Measurements from ENCODE around the gene NPIPB8.
"Not testable (repeated sequence)": the region's sequence is repeated elsewhere in the genome, so short reads cannot be mapped to it uniquely, and the experiment has no call there.

Gene NPIPB8

DNA sequence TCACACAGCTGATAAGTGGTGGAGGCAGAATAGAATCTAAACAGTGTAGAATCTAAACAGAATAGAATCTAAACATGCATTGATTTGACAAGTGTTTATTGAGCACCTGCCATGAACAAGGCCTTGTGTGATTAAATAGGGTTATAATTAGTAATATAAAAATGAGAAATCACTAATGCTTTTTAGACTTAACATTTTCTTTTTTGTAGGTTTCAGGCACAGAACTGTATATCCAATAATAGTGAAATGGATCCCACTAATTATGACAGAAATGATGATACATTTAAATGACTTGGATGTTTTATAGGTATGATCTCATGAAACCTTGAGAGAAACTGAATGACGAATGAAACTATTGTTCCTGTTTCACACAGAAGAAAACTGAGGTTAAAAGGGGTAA is at the start of gene NPIPB8:
NPIPB8 (plus strand) TSS at position 301 of the 400 bp plus-strand sequence. CDS start 296 bp downstream, outside the sequence.
- not testable (repeated sequence) for DNase-seq (ENCODE audit: low read depth, low spot score)

DNA sequence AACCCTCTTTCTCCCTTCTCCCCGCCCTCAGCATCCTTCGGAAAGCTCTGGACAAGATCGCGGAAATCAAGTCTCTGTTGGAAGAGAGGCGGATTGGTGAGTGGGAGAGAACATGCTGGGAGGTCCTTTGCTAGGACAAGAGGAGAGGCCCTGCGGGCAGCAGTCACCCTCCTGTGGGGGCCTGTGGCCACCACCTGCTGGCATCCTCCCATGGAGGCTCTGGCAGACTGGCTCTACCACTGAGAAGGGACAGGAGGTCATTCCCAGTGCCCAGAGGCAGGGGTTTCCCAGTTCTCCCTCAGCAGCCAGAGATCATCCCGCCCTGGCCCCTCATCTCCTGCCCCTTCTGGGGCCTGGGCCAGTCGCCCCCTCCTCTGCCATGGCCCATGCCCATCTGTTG is 48.8 kb upstream of the NPIPB8 start:
- DNase-seq (ENCODE audit: low read depth, low spot score), result no peak

DNA sequence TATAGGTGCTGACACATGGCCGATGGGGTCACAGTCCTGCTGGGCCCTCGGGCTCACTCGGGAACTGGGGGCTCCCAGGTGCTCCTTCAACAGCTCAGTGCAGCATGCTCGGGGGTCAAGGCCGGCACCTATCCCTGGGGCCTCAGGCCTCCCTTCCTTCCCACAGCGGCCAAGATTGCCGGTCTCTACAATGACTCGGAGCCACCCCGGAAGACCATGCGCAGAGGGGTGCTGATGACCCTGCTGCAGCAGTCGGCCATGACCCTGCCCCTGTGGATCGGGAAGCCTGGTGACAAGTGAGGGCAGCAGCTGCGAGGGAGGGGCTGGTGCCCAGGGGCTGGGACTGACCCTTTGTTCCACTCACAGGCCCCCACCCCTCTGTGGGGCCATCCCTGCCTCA is 47.9 kb upstream of the NPIPB8 start:
- no peak for DNase-seq (ENCODE audit: low read depth, low spot score)

DNA sequence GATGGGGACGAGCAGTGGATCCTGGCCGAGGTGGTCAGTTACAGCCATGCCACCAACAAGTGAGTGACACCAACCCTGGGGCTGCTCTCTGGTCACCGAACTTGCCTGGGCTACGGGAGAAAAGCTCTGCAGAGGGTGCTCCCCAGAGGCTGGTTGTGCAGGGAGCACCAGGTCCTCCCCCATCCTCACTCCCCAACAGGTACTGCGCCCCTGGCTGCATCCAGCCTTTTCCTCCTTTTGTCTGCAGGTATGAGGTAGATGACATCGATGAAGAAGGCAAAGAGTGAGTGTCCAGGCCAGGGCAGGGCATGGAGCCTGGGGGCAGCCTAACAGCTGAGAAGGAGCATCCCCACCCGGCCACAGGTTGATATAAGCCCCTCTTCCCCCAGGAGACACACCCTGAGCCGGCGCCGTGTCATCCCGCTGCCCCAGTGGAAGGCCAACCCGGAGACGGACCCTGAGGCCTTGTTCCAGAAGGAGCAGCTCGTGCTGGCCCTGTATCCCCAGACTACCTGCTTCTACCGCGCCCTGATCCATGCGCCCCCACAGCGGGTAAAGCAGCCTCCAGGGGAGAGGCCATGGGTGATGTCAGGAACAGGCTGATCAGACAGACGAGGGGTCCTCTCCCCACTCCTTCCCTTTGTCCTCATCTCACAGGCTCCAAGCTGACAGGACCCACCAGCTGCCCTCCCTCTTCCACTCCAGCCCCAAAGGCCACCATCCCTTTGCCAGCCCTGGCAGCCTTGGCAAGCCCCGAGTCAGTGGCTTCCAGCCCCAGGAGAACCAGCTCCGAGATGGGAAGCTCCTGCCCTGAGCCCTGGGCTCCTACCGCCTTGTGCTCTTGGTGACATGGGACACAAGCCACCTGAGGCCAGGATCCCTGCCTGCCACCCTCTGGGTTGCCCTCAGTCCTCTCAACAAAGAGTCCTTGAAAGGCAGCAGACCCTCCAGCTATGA is 47.2 kb upstream of the NPIPB8 start:
- no peak for DNase-seq (ENCODE audit: low read depth, low spot score)

DNA sequence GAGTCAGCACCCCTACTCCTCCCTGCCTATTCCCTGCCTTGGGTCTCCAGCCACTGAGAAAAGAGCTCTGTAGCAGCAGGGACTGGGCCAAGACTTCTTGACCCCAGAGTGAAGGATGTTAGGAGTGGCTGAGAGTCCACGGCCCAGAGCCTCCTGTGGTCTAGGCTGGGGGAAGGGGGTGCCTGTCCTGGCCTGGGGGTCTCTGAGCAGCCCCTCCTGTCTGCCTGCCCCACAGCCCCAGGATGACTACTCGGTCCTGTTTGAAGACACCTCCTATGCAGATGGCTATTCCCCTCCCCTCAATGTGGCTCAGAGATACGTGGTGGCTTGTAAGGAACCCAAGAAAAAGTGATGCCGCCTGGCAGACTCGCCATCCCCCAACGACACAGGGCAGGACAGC is 46.5 kb upstream of the NPIPB8 start:
- DNase-seq (ENCODE audit: low read depth, low spot score), result no peak

DNA sequence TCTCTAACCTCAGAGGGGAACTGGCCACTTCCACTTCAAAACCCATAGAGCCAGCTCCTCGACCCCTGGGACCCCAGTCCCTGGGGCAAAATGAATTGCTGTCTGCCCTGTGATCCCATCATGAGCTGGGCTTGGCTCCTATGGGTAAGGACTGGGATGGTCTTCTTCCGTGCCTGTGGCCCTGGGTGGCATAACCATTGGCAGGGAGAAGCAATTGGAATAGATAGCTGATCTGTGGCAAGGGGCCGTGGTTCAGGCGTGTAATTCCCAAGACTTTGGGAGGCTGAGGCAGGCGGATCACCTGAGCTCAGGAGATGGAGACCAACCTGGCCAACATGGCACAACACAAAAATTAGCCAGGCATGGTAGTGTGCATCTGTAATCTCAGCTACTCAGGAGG is 45.4 kb upstream of the NPIPB8 start:
- no peak for DNase-seq (ENCODE audit: low read depth, low spot score)

DNA sequence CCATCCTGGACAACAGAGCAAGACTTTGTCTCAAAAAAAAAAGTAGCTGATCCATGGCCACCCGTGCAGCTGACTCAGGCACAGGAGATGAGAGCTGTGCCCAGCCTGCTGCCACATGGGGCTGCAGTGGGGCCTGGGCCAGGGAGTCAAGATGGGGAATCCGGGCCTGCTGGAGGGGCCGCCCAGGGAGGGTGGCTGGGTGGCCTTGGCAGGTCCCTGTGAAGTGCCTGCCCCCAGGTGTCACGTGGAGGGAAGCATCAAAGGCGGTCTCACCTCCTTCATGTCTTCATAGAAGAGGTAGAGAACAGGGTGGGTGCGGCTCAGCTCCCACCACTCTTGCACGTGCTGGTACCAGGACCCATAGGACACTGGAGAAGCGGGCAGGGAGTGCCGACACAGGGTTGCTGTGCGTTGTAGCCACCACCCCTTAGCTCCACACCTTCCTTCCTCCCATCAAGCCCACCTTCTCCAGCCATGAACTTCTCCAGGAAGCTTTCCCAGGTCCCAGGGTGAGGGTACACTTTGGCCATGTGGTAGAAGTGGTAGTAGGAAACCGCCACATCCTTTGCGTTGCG is 44.8 kb upstream of the NPIPB8 start:
- no peak for DNase-seq (ENCODE audit: low read depth, low spot score)

DNA sequence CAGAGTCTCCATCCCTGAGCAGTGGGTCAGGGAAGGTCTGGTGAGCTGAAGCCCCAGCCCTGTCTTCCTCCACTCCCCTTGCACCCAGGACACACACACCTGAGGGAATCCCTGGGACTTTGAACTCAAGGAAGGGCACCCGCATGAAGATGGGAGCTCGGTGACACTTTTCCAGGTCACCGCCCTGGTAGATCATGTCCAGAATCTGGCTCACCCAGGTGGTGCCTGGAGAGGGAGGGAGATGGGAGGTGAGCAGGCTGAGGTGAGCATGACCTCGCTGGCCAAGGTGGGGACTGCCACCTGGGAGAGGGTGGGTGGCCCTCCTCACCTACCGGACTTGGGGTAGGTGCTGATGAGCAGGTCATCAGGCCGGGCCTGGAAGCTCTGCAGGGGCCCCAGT is 42.4 kb upstream of the NPIPB8 start:
- not testable (repeated sequence) for DNase-seq (ENCODE audit: low read depth, low spot score)

DNA sequence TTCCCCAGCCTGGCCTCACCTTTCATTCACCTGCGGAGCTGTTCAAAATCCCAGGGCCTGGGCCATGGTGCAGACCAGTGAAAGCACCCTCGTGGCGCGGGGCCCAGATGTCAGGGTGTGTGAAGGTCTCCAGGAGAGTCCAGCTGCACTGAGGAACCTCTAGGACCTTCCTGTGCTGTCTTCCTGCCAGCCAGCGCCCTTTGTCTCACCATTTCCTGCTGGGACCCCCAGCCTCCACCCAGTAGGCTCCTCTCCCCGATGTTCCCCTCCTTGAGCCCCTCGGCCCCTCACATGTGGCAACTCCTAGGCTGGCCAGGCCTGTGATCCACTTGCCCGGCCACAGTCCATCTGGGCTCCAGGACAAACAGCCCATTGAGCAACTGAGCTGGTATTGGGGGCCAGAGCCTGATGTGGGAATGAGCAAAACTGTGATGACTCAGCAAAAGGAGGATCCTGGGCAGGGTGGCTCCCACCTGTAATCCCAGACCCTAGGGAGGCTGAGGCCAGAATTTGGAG is 41.7 kb upstream of the NPIPB8 start:
- DNase-seq (ENCODE audit: low read depth, low spot score), result no peak

DNA sequence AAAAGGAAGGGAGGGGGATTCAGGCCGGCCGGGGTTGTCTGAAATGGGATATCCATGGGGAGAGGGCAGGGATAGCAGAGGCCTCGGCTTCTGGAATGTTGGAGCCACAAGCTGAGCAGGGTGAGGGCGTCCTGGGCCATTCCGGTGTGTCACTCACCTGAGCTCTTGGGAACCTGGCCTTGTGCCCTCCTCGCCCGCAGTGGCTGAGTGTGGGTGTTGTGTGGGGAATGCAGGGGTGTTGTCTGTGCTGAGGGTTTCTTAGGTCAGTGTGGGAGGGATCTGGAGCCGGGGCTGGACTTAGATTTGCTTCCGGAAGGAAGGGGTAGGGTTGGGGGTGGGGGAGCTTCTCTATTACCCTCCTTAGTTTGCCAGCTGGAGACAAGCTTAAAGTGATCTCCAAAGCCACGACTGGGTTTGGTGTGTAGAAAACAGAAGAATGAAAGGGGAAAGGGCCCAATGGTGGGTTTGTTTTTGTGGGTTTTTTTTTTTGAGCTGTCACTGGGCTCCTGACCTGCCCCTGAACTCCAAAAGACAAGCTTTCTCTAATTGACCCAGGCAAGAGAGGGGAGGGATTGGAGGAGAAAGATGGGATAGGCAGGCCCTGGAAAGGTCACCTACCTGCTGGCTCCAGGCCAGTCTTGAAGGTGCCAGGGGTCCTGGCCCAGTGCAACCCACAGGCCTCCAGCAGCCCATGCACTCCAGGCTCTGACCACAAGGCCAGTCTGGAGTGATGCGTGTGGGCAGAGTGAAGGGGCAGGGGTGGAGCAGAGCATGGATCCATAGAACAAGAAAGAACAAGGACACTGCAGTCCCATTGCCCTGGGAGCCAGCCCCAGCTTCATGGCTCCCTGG is 40.8 kb upstream of the NPIPB8 start, which contains the start of gene SULT1A2:
SULT1A2 (minus strand) TSS at position 211 of the 852 bp plus-strand sequence. CDS start 1,120 bp downstream, outside the sequence.
- no peak for DNase-seq (ENCODE audit: low read depth, low spot score)

DNA sequence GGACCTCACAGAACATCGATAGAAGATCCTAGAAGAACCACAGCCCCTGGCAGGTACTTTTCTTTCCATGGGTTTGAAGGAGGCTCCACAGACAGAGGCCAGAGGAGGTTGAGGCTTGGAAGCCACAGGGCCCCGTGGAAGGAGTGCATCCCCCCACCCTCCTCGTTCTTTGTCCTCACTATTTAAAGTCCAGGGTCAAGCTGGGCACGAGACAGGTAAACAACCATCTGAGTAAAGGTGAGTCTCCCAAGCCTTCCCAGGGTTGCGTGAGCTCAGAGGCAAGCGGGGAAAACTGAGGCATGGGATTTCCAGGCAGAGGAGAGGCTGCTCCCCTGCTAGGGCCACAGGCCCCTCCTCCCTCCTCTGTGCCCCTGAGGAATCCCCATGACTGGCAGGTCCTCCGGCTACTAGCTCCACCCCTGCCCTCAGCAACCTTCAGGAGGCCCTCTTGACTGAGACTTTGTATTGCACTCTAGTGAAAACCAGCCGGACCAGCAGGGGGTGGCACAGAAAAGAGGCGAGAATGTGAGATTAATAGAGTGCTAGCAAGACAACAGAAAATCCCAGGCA is 40.1 kb upstream of the NPIPB8 start:
- no peak for DNase-seq (ENCODE audit: low read depth, low spot score)

DNA sequence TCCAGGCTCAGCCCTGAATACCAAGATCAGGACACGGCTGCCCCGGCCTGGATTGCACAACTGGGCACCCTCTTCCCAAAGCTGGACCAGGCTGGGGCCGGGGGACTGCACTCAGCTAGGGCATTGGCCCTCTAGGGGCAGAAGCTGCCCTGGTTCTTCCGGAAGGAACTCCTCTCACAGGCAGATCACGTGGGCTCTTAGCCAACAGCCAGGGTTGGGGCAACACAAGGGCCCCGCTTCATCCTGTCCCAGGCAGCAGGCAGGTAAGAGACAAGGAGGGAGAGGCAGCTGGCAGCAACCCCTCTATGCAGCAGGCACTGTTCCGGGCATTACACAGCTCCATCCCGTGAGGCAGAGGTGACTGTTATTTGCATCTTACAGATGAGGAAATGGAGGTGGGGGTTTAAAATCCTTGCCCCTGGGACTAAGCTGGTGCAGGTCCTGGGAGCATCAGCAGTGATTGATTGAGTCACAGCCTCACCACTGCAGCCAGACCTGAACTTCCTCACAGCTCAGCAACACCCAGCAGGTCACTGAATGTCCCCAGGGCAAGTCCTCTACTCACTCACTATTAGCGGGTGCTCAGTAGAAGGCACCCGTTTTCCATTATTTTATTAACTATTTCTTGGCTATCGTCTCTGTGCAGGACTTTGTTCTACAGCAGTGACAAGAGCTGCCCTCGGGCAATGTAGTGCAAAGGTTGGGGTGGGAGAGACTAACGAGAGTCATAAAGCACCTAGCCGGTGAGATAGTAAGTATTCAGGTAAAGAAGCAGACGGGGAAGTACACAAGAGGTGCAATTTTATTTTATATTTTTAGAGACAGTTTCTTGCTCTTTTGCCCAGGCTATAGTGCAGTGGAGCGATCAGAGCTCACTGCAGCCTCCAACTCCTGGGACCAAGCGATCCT is 38.2 kb upstream of the NPIPB8 start:
- not testable (repeated sequence) for DNase-seq (ENCODE audit: low read depth, low spot score)

DNA sequence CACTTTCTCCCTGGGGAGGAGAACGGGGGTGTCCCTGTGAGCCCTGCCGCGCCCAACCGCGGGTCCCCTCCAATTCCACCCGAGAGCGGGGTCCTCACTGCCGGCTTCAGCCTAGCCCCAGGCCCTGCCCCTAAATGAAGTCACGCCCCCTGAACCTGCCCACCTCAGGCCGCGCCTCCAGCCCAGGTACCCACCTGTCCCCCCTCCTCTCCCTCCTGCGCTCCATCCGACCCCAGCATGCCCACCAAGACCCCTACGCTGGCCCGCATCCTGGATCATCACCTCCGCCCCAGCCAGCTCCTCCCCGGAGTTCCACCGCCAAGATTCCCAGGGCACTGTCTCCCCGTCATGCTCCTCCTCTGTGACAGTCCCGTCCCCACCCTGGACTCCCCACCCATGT is 36.9 kb upstream of the NPIPB8 start:
- not testable (repeated sequence) for DNase-seq (ENCODE audit: low read depth, low spot score)

DNA sequence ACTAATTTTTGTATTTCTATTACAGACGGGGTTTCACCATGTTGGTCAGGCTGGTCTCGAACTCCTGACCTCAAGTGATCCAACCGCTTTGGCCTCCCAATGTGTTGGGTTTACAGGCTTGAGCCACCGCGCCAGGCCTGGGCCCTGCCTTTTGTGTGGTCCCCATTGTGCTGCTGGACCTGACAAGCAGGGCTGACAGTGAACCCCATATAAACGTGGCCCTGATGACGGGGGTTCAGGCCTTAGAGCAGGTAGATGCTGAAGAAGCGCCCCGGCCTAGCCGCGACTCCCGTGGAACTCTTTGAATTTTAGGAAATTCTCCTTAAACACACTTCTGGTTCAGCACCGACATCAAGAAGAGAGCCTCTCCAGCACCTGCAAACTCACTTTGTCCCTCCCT is 36.3 kb upstream of the NPIPB8 start:
- not testable (repeated sequence) for DNase-seq (ENCODE audit: low read depth, low spot score)

DNA sequence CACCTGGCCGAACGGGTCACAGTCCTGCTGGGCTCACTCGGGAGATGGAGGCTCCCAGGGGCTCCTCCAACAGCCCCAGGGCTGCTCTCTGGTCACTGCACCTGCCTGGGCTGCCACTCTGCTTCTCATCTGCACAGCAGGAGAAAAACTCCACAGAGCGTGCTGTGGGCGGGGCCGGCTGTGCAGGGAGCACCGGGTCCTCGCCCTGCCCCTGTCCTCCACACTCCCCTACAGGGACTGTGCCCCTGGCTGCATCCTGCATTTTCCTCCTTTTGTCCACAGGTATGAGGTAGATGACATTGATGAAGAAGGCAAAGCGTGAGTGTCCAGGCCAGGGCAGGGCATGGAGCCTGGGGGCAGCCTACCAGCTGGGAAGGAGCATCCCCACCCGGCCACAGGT is 35.8 kb upstream of the NPIPB8 start:
- not testable (repeated sequence) for DNase-seq (ENCODE audit: low read depth, low spot score)

DNA sequence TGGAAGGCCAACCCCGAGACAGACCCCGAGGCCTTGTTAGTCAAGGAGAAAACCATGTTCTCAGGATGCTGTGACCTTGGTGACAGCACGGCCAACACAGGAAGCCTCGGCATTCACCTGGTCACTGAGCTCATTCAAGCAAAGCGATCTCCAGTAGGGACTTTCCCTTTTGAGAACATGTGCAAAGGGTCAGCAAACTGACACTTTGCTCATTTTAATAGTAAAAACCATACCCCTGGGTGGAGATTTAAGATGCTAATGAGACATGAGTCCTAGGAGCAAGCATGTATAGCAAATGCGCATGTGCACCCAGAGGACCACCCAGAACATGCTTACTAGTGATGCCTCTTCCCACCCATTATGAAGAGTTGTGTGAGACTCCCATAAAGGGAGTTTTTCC is 35.3 kb upstream of the NPIPB8 start:
- DNase-seq (ENCODE audit: low read depth, low spot score), result no peak

DNA sequence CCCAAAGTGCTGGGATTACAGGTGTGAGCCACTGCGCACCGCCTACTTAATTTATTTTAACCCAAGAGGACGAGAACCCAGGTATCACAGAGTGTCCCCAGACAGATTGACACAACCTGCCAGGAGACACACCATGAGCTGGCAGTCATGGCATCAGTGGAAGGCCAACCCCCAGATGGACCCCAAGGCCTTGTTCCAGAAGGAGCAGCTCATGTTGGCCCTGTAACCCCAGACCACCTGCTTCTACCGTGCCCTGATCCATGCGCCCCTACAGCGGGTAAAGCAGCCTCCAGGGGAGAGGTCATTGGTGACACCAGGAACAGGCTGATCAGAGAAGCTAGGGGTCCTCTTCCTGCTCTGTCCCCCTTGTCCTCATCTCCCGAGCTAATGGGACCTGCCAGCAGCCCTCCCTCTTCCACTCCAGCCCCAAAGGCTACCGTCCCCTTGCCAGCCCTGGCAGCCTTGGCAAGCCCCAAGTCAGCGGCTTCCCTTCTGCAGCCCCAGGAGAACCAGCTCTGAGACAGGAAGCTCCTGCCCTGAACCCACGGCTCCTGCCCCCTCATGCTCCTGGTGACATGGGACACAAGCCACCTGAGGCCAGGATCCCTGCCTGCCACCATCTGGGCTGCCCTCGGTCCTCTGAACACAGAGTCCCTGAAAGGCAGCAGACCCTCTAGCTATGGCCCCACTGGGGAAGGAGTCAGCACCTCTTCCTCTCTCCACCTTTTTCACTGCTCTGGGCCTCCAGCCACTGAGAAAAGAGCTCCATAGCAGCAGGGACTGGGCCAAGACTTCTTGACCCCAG is 34.3 kb upstream of the NPIPB8 start:
- no peak for DNase-seq (ENCODE audit: low read depth, low spot score)

DNA sequence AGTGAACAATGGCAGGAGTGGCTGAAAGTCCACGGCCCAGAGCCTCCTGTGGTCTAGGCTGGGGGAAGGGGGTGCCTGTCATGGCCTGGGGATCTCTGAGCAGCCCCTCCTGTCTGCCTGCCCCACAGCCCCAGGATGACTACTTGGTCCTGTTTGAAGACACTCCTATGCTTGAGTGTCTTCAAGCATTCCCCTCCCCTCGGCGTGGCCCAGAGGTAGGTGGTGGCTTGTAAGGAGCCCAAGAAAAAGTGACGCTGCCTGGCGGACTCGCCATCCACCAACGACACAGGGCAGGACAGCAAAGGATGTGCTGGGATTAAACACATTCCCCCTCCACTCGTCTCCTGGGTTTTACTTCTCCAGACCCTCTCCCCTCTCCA is 33.7 kb upstream of the NPIPB8 start:
- no peak for DNase-seq (ENCODE audit: low read depth, low spot score)

DNA sequence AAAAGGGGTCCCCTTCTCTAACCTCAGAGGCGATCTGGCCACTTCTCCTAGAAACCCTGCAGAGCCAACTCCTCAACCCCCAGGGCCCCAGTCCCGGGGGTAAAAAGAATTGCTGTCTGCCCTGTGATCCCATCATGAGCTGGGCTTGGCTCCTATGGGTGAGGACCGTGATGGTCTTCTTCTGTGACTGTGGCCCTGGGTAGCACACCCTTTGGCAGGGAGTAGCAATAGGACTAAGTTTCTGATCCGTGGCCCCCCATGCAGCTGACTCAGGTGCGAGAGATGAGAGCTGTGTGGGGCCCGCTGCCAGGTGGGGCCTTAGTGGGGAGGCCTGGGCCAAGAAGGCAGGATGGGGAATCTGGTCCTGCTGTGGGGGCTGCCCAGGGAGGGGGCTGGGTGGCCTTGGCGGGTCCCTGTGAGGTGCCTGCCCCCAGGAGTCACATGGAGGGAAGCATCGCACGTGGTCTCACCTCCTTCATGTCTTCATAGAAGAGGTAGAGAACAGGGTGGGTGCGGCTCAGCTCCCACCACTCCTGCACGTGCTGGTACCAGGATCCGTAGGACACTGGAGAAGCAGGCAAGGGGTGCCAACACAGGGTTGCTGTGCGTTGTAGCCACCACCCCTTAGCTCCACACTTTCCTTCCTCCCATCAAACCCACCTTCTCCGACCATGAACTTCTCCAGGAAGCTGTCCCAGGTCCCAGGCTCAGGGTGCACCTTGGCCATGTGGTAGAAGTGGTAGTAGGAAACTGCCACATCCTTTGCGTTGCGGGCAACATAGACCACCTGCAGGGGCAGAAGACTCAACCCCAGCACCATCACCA is 31.4 kb upstream of the NPIPB8 start:
- no peak for DNase-seq (ENCODE audit: low read depth, low spot score)

Measured in iPS DF 19.7 (cell line).